SHP77 (cell line): ENCODE results near the gene PRND.
"Not testable (repeated sequence)": the region's sequence is repeated elsewhere in the genome, so short reads cannot be mapped to it uniquely, and the experiment has no call there.

Experiments used
- DNase-seq, 2 experiments: peaks; one replicate each; lab custom pipeline; 2025; lab: John Stamatoyannopoulos, UW

The PRND gene, protein sequence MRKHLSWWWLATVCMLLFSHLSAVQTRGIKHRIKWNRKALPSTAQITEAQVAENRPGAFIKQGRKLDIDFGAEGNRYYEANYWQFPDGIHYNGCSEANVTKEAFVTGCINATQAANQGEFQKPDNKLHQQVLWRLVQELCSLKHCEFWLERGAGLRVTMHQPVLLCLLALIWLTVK

DNA sequence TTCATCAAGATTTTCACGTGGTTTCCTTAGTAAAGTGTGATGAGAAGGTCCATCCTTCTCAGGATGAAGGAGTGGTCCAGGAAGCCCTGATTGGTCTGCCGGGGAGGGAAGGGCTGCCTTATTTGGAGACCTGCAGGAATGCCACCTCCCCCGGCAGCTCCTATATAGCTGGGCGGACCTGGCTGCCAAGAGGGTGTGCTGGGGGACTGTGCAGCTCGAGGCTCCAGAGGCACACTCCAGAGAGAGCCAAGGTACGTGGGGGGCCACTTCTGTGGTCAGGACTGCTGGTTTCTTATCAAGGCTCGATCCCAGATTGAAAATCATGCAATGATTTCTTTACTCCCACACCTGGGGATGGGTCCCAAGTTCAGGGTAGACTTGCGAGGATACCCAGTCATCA lies at the start of gene PRND:
Gene PRND (plus strand): TSS at position 191 of the 400 bp plus-strand sequence. CDS start 2,643 bp downstream, outside the sequence.
- DNase-seq: no peak

DNA sequence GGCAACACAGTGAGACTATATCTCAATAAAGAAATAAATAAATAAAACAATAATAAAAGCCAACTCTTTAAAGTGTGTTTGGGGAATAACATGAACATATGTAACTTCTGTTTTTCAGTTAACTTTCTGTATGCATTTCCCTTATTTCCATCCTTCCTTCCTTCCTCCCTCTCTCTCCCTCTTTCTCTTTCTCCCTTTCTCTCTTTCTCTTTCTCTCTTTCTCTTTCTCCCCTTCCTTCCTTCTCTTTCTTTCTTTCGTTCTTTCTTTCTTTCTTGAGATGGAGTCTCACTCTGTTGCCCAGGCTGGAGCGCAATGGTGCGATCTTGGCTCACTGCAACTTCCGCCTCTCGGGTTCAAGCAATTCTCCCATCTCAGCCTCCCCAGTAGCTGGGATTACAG lies 48.8 kb upstream of the PRND start:
- DNase-seq: no peak

DNA sequence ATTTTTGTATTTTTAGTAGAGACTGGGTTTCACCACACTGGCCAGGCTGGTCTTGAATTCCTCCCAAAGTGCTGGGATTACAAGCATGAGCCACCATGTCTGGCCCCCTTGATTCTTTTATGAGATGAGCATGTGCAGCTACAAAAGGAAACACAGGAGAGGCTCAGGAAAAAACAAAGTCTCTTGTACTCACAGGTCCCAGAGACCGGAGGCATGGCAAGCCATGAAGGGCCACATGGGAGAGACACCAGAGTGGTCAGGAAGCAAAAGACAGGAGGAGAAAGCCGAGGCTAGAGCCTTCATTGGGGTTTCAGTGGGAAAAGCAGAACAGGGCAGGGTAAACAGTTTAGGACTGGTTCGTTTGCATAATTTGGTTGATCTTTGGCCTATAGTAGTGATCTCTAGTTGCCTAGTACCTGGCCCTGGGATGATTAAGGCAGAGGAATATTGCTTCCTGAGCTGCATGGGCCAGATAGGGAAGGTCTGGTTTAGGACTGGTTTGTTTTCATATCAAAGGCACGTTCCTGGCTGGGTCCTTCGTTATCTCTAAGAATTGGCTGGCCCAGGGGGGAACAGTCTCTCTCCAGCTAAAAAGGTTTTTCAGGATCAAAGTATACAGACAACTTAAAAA lies 48.2 kb upstream of the PRND start:
- no peak for DNase-seq

DNA sequence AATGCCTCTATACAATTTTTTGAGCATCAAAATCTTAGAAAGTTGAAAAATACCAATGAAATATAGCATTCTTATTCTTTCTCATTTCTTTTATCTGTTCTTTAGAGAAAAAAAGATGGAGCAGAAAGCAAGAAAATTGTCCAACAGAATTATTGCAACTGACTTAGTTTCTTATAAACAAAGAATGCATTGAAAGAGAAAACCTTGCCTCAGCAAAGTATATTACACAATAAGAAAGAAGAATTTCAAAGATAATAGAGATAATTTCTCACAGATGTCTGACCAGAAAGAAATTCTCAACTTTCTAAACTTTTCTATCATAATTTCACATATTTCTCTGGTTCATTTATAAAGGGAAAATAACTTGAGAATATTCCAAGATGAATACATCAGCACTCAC lies 47.0 kb upstream of the PRND start:
- DNase-seq: no peak

DNA sequence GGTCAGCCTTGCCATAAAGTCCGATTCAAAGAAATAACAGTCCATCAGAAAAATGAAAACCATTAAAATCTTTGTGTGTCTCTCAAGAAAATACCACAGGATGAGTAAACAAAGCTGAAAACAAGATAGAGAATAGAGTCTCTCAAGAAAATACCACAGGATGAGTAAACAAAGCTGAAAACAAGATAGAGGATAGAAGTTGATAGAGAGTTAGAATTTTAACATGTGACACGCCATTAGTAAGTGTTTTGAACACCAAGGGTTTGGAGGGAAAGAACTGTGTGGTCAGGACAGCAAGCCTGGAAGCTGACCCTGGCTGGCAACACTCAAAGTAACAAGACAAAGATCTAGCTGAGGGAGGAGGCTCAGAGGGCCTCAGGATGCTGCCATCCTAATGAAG lies 43.9 kb upstream of the PRND start:
- no peak for DNase-seq

DNA sequence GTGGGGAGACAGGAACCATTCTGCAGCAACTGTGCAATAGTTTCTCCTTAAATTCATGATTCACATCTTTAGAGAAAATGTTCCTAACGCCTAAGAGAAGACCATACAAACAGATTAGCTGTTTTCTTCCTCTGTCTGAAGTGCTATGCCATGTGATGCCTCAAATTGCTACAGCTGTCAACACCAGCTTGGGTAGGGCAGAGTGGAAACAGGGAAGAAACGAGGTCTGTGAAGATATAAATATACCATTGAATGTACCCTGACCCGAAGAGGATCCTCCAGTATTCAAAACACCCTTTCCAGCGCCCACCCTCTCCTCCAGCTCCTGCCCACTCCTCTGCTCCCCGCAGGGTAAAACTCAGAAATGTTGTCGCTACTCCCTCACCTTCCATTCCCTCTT lies 40.3 kb upstream of the PRND start:
- DNase-seq: no peak

DNA sequence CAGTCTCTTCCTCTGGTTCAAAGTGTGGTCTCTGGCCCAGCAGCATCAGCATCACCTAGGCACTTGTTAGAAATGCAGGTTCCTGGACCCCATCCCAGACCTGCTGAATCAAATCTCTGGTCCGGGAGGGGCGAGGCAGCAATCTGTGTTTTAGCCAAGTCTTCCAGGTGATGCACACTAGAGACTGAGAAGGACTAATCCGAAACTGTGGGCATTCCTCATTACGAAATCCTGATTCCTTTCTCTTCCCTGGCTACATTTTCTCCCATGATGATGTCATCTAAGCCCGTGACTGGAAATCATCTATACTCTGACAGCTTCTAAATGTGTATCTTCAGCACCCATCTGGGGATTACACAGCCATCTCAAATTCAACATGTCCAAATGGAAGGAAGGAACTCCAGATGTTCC lies 39.7 kb upstream of the PRND start:
- no peak for DNase-seq

DNA sequence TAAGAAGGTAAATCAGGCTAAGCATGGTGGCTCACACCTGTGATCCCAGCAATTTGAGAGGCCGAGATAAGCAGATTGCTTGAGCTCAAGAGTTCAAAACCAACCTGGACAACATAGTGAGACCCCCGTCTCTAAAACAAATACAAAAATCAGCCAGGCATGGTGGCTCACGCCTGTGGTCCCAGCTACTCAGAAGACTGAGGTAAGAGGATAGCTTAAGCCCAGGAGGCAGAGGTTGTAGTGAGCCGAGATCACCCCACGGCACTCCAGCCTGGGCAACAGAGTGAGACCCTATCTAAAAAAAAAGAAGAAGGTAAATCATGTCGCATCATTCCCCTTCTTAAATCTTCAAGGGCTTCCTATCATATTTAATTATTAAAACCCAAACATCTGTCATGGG lies 39.0 kb upstream of the PRND start:
- DNase-seq: no peak

DNA sequence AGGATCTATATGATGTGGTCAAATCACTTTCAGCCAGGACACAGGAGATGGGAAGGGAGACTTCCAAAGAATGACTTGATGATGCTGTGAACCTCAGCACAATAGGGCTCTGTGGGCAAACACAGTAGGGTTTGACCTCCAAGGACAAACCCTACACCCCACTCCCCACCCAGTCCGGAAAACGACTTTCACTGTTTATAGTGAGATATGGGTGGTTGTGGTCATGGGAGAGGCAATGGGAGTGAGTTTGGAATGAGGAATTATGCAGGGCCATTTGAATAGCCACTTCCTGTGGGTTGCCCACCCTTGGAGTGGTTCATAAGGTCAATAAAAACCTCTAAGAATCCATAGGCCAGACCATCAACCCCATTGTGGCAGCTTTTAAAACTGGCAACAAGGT lies 38.4 kb upstream of the PRND start:
- DNase-seq: no peak

DNA sequence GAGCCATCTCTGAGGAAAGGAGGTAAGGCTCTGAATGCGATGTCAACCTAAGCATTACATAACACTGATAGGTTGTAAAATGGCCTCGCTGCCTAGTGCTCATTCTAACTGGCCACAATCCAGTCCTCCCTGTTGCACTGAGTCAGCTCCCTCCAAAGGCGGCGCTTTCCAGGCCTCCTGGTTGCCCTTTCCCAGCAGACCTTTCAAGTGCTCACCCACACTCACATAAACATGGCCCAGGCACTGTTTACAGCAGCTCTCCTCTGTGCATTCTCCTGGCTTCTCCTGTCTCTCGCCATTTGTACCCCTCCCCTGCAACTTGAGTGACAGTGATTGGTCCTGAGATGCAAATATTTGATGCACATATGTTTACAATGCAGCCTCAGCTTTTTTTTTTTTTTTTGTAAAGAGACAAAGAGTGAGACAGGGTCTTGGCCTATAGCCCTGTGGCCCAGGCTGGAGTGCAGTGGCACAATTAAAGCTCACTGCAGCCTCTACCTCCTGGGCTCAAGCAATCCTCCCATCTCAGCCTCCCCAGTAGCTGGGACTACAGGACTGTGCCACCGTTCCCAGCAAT lies 36.8 kb upstream of the PRND start:
- DNase-seq: no peak

DNA sequence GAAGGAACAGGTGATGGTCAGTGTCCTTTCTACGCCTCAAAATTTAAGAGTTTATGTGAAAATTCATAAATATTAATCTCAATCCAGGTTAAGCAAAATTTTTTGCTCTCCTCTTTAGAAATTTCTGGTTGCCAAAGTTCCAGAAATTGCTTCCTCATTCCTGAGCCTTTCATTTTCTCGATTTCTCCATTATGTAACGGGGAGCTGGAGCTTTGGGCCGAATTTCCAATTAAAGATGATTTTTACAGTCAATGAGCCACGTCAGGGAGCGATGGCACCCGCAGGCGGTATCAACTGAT lies 35.8 kb upstream of the PRND start:
- DNase-seq: no peak

DNA sequence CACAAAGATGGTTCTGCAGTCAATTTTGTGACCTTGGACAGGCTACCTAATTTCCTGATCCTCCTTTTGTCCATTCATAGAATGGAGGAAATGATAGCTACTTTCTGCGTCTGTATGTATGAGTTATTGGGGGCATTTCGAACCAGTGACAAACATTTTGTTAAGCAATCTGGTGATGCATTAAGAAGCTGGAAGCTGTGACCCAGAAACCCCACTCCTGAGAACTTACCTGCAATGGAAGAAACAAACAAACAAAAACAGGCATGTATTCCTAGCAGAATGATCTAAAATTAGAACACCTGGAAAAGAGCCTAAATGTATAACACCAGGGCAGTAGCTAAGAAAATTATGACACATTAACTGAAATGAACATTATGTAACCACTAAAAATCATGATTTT lies 33.4 kb upstream of the PRND start:
- DNase-seq: no peak

DNA sequence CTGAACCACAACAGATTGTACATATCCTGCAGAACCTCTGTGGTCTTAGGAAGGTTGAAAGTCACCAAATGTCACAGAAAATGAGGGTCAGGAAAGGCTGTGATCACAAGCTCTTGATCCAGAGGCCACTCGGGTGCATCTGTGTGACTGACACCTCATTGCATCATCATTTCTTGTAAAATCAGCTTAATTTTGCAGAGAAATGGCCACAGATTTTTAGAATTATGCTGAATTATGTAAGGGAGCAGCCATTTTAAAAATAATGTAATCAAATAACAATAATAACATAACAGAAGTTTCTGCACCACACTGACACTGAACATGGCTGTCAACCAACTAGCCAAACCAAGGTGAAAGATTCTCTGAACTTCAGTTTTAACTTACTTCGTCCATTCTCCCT lies 32.5 kb upstream of the PRND start:
- DNase-seq: no peak

DNA sequence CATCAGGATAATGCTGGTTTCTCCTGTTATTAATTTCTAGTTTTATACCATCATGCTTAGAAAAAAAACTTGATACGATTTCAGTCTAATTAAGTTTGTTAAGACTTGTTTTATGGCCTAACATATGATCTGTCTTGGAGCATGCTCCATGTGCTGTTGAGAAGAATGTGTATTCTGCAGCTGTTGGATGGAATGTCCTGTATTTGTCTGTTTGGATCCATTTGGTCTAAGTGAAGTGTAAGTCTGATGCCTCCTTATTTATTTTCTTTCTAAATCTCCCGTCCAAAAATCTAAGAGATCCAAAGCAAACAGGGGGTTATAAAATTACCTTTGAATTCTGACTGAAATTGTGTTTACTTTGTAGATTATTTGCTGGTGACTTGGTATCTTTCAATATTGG lies 30.0 kb upstream of the PRND start:
- no peak for DNase-seq

DNA sequence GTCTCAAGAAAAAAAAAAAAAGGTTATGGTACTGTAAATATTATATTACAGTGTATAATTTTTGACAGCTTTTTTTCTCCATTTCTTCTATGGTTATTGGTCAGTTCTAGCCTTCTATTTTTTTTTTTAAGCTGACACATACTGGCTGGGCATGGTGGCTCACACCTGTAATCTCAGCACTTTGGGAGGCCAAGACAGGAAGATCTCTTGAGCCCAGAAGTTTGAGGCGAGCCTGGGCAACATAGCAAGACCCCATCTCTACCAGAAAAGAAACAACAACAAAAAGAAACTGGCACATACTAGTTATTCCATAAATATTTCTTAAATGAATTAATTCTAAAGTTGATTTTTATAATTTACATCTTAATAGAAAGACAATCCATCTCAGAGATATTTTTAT lies 27.6 kb upstream of the PRND start:
- DNase-seq: no peak

DNA sequence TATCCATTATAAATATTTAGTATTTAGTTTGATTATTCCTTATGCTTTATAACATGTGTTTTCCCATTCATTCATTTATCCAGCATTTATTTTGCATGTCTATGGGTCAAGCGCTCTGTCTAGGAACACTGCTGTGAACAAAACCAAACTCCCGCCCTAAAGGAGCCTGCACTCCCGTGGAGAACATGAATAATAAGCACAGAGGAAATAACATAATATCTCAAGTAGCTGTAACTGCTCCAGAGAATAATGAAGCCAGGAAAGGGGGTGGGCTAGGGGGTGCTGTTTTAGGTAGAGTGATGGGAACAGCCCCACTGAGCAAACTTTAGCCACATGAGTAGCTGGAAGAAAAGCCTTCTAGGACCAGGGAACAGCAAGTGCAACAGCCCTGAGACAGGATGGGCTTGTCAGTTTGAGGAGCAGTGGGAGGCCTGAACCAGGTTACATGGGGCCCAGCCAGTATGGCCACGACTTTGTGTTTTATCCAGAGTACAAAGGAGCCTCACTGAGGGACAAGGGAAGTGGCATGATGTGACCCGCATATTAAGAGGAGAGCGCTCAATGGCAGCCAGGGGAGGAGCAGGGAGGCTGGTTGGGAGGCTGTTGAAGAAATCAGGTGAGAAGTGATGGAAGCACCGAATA lies 24.4 kb upstream of the PRND start:
- no peak for DNase-seq

DNA sequence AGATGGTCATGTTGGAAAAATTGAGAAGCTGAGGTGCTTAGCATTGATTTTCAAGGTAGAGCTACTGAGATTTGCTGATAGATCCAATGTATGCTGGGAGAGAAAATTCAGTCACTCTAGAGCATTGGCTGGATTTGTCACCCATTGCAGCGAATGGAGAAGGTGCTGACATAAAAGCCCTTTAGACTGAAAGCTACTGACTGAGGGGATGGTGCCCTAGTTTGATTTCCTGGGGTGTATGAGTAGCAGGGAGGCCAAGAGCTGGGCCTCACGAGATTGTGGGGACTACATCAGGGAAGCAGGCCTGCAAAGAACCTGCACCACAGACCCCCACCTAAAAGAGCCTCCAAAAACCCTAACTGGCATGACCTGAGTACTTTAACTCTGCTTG lies 23.9 kb upstream of the PRND start:
- no peak for DNase-seq

DNA sequence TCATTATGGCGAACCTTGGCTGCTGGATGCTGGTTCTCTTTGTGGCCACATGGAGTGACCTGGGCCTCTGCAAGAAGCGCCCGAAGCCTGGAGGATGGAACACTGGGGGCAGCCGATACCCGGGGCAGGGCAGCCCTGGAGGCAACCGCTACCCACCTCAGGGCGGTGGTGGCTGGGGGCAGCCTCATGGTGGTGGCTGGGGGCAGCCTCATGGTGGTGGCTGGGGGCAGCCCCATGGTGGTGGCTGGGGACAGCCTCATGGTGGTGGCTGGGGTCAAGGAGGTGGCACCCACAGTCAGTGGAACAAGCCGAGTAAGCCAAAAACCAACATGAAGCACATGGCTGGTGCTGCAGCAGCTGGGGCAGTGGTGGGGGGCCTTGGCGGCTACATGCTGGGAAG lies 22.5 kb upstream of the PRND start:
- DNase-seq: no peak

DNA sequence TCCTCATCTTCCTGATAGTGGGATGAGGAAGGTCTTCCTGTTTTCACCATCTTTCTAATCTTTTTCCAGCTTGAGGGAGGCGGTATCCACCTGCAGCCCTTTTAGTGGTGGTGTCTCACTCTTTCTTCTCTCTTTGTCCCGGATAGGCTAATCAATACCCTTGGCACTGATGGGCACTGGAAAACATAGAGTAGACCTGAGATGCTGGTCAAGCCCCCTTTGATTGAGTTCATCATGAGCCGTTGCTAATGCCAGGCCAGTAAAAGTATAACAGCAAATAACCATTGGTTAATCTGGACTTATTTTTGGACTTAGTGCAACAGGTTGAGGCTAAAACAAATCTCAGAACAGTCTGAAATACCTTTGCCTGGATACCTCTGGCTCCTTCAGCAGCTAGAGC lies 21.8 kb upstream of the PRND start:
- no peak for DNase-seq

DNA sequence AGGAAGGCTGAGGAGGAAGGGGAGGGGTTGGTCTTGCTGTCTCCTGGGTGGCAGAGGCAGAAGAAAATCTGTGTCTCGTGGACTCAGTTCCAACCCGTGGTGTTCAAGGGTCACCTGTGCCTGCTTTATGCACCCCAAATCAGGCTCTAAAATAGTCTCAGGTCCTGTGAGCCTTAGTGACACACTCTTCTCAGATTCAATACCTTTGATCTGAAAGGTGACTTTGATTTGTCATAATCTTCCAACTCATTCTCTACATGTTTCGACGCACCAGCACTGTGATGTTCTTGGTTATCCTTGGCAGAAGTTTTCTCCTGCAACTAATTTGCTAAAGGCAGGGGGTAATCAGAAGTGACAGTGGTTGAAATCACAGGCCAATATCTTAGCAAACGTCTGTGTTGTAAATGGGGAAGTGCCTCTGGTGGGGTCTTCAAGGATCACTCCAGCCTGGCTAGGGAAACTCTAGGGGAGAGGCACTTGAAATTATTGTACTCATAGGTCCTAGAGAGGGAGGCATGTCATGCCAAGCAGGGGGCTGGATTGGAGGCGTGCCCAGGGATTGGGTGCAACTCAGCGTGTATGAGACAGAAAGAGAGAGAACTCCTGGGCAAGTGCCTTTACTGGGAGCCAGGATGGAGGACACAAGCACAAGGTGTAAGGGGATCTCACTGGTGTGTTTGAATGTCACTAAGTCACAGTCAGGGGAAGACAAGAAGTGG lies 19.0 kb upstream of the PRND start:
- no peak for DNase-seq

DNA sequence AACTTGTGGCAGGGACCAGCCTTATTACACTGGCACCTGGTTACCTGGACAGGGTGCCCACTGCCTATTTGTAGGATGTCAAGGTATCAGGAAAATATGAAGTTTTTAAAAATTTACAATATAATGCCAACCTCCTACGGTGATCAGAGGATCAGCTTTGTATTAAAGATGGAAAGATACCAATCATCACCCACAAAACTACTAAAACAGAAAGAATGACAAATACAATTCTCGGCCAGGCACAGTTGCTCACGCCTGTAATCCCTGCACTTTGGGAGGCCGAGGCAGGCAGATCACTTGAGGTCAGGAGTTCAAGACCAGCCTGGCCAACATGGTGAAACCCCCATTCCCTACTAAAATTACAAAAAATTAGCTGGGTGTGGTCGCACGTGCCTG lies 18.4 kb upstream of the PRND start:
- DNase-seq: no peak

DNA sequence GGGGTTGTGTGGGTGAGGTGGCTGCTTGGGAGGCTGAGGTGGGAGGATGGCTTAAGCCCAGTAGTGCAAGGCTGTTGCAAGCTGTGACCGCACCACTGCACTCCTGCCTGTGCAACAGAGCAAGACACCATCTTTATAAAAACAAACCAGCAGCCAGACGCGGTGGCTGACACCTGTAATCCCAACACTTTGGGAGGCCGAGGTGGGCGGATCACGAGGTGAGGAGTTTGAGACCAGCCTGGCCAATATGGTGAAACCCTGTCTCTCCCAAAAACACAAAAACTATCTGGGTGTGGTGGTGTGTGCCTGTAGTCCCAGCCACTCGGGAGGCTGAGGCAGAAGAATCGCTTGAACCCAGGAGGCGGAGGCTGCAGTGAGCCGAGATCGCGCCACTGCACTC lies 14.8 kb upstream of the PRND start:
- not testable (repeated sequence) for DNase-seq

DNA sequence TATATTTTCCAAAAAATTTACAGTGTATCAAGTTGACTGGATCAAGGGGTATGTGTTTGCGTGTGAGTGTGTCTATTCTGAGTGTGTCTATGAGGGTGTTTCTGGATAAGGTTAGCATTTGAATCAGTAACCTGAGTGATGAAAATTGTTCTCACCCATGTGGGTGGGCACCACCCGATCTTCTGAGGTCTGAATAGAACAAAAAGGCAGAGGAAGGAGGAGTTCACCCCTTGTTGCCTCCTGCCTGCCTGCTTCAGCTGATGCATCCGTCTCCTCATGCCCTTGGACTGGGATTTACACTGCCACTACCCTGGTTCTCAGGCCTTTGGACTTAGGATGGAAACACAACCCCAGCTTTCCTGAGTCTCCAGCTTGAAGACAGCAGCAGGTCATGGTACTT lies 13.7 kb upstream of the PRND start:
- DNase-seq: no peak
